ENCODE measurements around the gene DGKD. TPM values are rescaled to one million over a fixed set of nuclear protein-coding genes. Genes with fewer than 3 reads are reported as not detected.

DGKD gene
- total RNA-seq, 3 donors from 2014 or later, result 17.1 to 41.3 (median 37.3) TPM

- H3K9me3 ChIP-seq, result no peaks in the 10 kb centered on the region
- no peak overlapping the region for H3K4me3 ChIP-seq
- TF ChIP-seq POLR2A (IDR thresholded peaks at IDR 0.05) (no peak), CTCF (IDR thresholded peaks at IDR 0.05) (no peak), POLR2AphosphoS5 (IDR thresholded peaks at IDR 0.05) (no peak)
- H3K36me3 ChIP-seq, result no peaks in the 10 kb centered on the region
- intact Hi-C loops (cut with DNase I; ENCODE audit: low total_unique reads), result no loop called here
- H3K27me3 ChIP-seq, result no peaks in the 10 kb centered on the region
- H3K27ac ChIP-seq, result no peak overlapping the region
- H3K4me1 ChIP-seq, result no peaks in the 10 kb centered on the region
- DNase-seq (ENCODE audit: low spot score in 2 of 2), result no peak
Measured at GRCh38 chr2:233379441-233379840, 25.1 kb downstream of the DGKD start.

GRCh38 chr2:233380132-233380895 is 26.0 kb downstream of the DGKD start:
- Histone ChIP-seq H3K27me3 (no peaks in the 10 kb centered on the region), H3K9me3 (no peaks in the 10 kb centered on the region), H3K27ac (no peak overlapping the region), H3K36me3 (no peaks in the 10 kb centered on the region), H3K4me1 (no peaks in the 10 kb centered on the region), H3K4me3 (no peak overlapping the region)
- intact Hi-C loops (cut with DNase I; ENCODE audit: low total_unique reads), result no loop called here
- DNase-seq (ENCODE audit: low spot score in 2 of 2), result no peak
- TF ChIP-seq POLR2AphosphoS5 (IDR thresholded peaks at IDR 0.05) (no peak), CTCF (IDR thresholded peaks at IDR 0.05) (no peak), POLR2A (IDR thresholded peaks at IDR 0.05) (no peak)

- Histone ChIP-seq H3K36me3 (no peaks in the 10 kb centered on the region), H3K4me1 (no peaks in the 10 kb centered on the region), H3K27ac (no peak overlapping the region), H3K27me3 (no peaks in the 10 kb centered on the region), H3K9me3 (no peaks in the 10 kb centered on the region), H3K4me3 (no peak overlapping the region)
- intact Hi-C loops (cut with DNase I; ENCODE audit: low total_unique reads), result no loop called here
- DNase-seq (ENCODE audit: low spot score in 2 of 2), result no peak
- TF ChIP-seq CTCF (IDR thresholded peaks at IDR 0.05) (no peak), POLR2A (IDR thresholded peaks at IDR 0.05) (no peak), POLR2AphosphoS5 (IDR thresholded peaks at IDR 0.05) (no peak)
Measured at GRCh38 chr2:233380995-233381637, 26.8 kb downstream of the DGKD start.

- intact Hi-C loops (cut with DNase I; ENCODE audit: low total_unique reads), result no loop called here
- H3K4me3 ChIP-seq, result no peak overlapping the region
- H3K27me3 ChIP-seq, result no peaks in the 10 kb centered on the region
- TF ChIP-seq CTCF (IDR thresholded peaks at IDR 0.05) (no peak), POLR2AphosphoS5 (IDR thresholded peaks at IDR 0.05) (no peak), POLR2A (IDR thresholded peaks at IDR 0.05) (no peak)
- H3K27ac ChIP-seq, result no peak overlapping the region
- H3K9me3 ChIP-seq, result no peaks in the 10 kb centered on the region
- H3K36me3 ChIP-seq, result no peaks in the 10 kb centered on the region
- H3K4me1 ChIP-seq, result no peaks in the 10 kb centered on the region
- no peak for DNase-seq (ENCODE audit: low spot score in 2 of 2)
Measured at GRCh38 chr2:233381638-233381995, 27.3 kb downstream of the DGKD start.

- Histone ChIP-seq H3K9me3 (no peaks in the 10 kb centered on the region), H3K27ac (no peak overlapping the region), H3K36me3 (no peaks in the 10 kb centered on the region), H3K27me3 (no peaks in the 10 kb centered on the region), H3K4me1 (peaks cover 5 to 9% of the 10 kb centered on the region in 2 donors), H3K4me3 (no peak overlapping the region)
- intact Hi-C loops (cut with DNase I; ENCODE audit: low total_unique reads), result no loop called here
- no peak for DNase-seq (ENCODE audit: low spot score in 2 of 2)
- TF ChIP-seq POLR2AphosphoS5 (IDR thresholded peaks at IDR 0.05), result no peak
- TF ChIP-seq CTCF (IDR thresholded peaks at IDR 0.05), result no peak
- no peak for TF ChIP-seq POLR2A (IDR thresholded peaks at IDR 0.05)
Measured at GRCh38 chr2:233384015-233384414, 29.7 kb downstream of the DGKD start.
